MCF 10A (cell line): ENCODE data around the gene SOCS4. TPM values are rescaled to one million over a fixed set of nuclear protein-coding genes. Genes with fewer than 3 reads are reported as not detected.

Experiments used
- BruUV-seq: library from RNA; stranded (reverse); fragments of 400-500 nt; replicated peaks from 2 replicates; lab custom pipeline; 2021; lab: Mats Ljungman, UMichigan
- CTCF ChIA-PET: fragments of 300-600 bp; sonication (Branson Sonifier 250); formaldehyde crosslinking; extraction: SDS; loops from one replicate; lab custom pipeline; 2021; ENCODE audit warnings: antibody characterized with exemption, inconsistent platforms; lab: Yijun Ruan, JAX
- POLR2A ChIA-PET: fragments of 300-600, 350-650 bp; sonication (Branson Sonifier 250); formaldehyde crosslinking; extraction: SDS; loops from one replicate; lab custom pipeline; 2020; ENCODE audit warnings: antibody characterized with exemption, inconsistent platforms; lab: Yijun Ruan, JAX
- DNase-seq: peaks from one replicate; pipeline ENCODE4 v3.0.0-alpha.2; 2018; ENCODE audit not compliant: unreplicated experiment
- H3K27ac Mint-ChIP-seq: one replicate; pipeline ENCODE4 v1.8.0; 2022; ENCODE audit warnings: mild to moderate bottlenecking, low read depth, mixed read lengths; ENCODE audit not compliant: unreplicated experiment
- H3K27me3 Mint-ChIP-seq: one replicate; pipeline ENCODE4 v1.8.0; 2022; ENCODE audit warnings: mixed read lengths; ENCODE audit not compliant: insufficient read depth, unreplicated experiment
- H3K36me3 Mint-ChIP-seq: one replicate; pipeline ENCODE4 v1.8.0; 2022; ENCODE audit warnings: mild to moderate bottlenecking, moderate library complexity, mixed read lengths; ENCODE audit not compliant: insufficient read depth, unreplicated experiment
- H3K4me1 Mint-ChIP-seq: one replicate; pipeline ENCODE4 v1.8.0; 2022; ENCODE audit warnings: mixed read lengths; ENCODE audit not compliant: insufficient read depth, unreplicated experiment
- H3K4me3 Mint-ChIP-seq: one replicate; pipeline ENCODE4 v1.8.0; 2022; ENCODE audit warnings: mild to moderate bottlenecking, moderate library complexity, mixed read lengths; ENCODE audit not compliant: unreplicated experiment
- H3K9me3 Mint-ChIP-seq: one replicate; pipeline ENCODE4 v1.8.0; 2022; ENCODE audit warnings: mixed read lengths; ENCODE audit not compliant: unreplicated experiment
- intact Hi-C: fragments of 100-400 bp; cut with micrococcal nuclease; formaldehyde crosslinking; loops from 2 replicates; pipeline ENCODE4 v1.14.1; 2022
- total RNA-seq: library from RNA; stranded (reverse); gene quantifications from 2 replicates; pipeline ENCODE4 v1.2.3, GENCODE V29; 2022
- TF ChIP-seq, protein P1 (sequence below): fragments of 200-600 bp; IDR thresholded peaks from one replicate; pipeline ENCODE4 v1.8.0; 2022; ENCODE audit warnings: antibody characterized with exemption, mild to moderate bottlenecking; ENCODE audit not compliant: unreplicated experiment

Gene SOCS4
- total RNA-seq, 1 experiment from 2014 or later, result 29.6 TPM

DNA sequence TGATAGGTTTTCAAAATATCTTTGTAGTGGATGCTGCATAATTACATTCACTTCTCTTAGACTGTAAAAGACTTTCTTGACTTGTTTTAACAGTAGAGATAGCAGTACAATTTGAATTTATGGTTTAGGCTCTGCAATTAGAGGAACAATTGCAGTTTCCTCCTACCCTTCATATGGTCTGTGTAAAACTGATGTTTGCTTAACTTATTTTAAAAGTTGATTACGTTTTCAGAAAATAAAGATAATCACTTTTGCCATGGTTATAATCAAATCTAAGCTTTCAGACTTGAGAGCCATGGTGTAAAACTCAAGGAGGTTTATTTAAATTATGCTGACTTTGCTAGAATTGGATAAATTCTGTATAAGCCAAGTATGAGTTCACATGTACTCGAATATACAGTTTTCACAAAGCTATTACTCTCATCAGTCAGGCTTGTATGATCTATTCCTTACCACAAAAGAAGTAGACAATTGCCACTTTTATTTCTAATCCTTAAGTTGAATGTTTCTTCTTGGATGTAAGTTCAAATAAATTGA, 21.9 kb downstream of the SOCS4 start:
- Mint-ChIP-seq H3K36me3 (peaks cover 27% of the 10 kb centered on the region), H3K27ac (no peak overlapping the region), H3K27me3 (no peaks in the 10 kb centered on the region), H3K4me1 (peaks cover 10% of the 10 kb centered on the region), H3K9me3 (no peaks in the 10 kb centered on the region), H3K4me3 (no peak overlapping the region)
- TF ChIP-seq, protein P1, sequence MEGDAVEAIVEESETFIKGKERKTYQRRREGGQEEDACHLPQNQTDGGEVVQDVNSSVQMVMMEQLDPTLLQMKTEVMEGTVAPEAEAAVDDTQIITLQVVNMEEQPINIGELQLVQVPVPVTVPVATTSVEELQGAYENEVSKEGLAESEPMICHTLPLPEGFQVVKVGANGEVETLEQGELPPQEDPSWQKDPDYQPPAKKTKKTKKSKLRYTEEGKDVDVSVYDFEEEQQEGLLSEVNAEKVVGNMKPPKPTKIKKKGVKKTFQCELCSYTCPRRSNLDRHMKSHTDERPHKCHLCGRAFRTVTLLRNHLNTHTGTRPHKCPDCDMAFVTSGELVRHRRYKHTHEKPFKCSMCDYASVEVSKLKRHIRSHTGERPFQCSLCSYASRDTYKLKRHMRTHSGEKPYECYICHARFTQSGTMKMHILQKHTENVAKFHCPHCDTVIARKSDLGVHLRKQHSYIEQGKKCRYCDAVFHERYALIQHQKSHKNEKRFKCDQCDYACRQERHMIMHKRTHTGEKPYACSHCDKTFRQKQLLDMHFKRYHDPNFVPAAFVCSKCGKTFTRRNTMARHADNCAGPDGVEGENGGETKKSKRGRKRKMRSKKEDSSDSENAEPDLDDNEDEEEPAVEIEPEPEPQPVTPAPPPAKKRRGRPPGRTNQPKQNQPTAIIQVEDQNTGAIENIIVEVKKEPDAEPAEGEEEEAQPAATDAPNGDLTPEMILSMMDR, result no peak
- intact Hi-C loops, result no loop called here
- BruUV-seq, result no TSS peak
- ChIA-PET POLR2A (interaction anchor here (0.7 to 2.4 kb wide), 5 partner anchors 22 to 83 kb away, joined by 3 to 11 read pairs (median 5); partner anchors contain the start of genes LGALS3, SOCS4 and WDHD1), CTCF (interaction anchor here (0.6 kb wide), 1 partner anchor 112 kb away, joined by 3 read pairs; no protein-coding TSS in a partner anchor)
- no peak for DNase-seq

DNA sequence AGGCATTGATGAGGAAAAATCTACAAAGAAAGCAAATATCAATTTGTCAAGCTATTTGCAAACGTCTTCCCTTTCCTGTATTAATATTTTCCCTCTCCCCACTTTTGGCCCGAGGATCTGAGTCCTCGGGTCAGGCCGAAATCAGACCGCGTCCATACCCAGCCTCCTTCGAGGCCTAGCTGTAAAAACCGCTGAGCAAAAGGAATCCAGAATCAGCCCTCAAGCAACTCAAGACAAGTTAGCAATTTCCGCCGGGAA, 24.1 kb downstream of the SOCS4 start:
- Mint-ChIP-seq H3K27me3 (no peaks in the 10 kb centered on the region), H3K27ac (peak overlapping the region; percentile 98), H3K9me3 (no peaks in the 10 kb centered on the region), H3K4me1 (peaks cover 16% of the 10 kb centered on the region), H3K4me3 (peak overlapping the region; percentile 83), H3K36me3 (peaks cover 38% of the 10 kb centered on the region)
- CTCF ChIA-PET, result interaction anchor here (0.8 to 2.6 kb wide), 26 partner anchors 9 to 195 kb away, joined by 3 to 33 read pairs (median 5); partner anchors contain the start of genes SOCS4 and WDHD1
- POLR2A ChIA-PET, result interaction anchor here (0.7 to 6.7 kb wide), 38 partner anchors 8 to 605 kb away, joined by 3 to 356 read pairs (median 6); partner anchors contain the start of genes LGALS3, SOCS4 and WDHD1
- no TSS peak for BruUV-seq
- TF ChIP-seq, protein P1, result no peak
- no peak for DNase-seq
- intact Hi-C loops, result loop anchor here (1.0 kb wide), 1 partner anchor 38 kb away; no protein-coding TSS in a partner anchor

DNA sequence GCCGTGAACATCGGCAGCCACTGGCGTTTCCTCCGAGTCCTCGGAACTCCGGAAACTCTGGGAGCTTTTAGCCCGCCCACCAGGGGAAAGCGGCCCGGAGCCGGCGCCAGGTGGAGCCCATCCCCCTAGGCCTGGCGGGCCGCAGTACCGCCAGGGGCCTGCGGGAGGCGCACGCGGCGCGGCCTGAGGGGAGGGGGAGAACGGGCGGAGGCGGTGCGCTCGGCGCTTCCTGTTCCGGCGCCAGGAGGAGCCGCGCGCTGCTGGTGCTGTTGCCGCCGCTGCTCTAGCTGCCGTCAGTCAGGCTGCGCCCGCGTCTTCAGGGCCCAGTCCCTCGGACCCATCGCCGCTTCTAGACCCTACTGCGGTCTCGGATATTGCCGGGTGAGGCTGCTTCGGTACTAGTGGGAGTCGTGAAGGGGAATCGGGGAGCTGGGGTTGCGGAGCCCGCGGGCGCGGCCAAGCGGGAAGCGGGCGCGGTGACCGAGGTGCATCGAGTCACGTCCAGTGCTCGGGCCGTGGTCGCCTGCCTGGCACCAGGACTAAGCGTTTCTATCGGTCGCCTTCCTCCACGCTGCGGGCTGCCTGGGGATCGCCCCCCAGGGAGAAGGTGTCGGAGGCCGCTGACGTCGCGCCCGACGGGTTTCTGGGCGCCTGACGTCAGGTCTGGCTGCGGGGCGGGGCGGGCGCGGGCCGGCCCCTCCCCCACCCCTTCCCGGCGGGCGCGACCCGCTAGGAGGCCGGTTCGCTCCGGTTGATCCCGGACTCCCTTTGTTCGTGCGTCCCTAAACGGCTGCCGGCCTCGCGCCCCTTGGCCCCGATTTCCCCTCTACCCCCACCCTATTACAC, 24.6 kb downstream of the SOCS4 start, which contains the start of gene MAPK1IP1L:
Gene MAPK1IP1L, plus strand, starts transcription at position 225 of the 846 bp plus-strand sequence. CDS start 10,037 bp downstream, outside the sequence.
- intact Hi-C loops, result loop anchor here (1.0 to 2.0 kb wide), 3 partner anchors 38 to 110 kb away; partner anchors contain the start of gene LGALS3

More for the DNA sequence above, 24.6 kb downstream of the SOCS4 start, which contains the start of gene MAPK1IP1L:
- CTCF ChIA-PET, result interaction anchor here (0.6 to 2.6 kb wide), 31 partner anchors 8 to 425 kb away, joined by 3 to 33 read pairs (median 4); partner anchors contain the start of genes SOCS4 and WDHD1
- H3K27ac Mint-ChIP-seq, result peak within 1 kb of the TSS; percentile 98
- DNase-seq, result peak; percentile 94
- no peaks in the 10 kb centered on the region for H3K27me3 Mint-ChIP-seq
- H3K36me3 Mint-ChIP-seq, result peaks cover 43% of the 10 kb centered on the region
- peaks cover 16% of the 10 kb centered on the region for H3K4me1 Mint-ChIP-seq
- H3K4me3 Mint-ChIP-seq, result peak within 1 kb of the TSS; percentile 83
- BruUV-seq, result no TSS peak
- POLR2A ChIA-PET, result interaction anchor here (0.6 to 6.7 kb wide), 45 partner anchors 8 to 1449 kb away, joined by 3 to 356 read pairs (median 5); partner anchors contain the start of genes LGALS3, SOCS4 and WDHD1
- TF ChIP-seq, protein P1, result peak; percentile 99
- no peaks in the 10 kb centered on the region for H3K9me3 Mint-ChIP-seq
